GM20431 (cell line): ENCODE results near the gene TMEM240.
"Not testable (repeated sequence)": the region's sequence is repeated elsewhere in the genome, so short reads cannot be mapped to it uniquely, and the experiment has no call there.

Experiments used
- in situ Hi-C: fragments of 300-500 bp; cut with MseI, MboI; formaldehyde crosslinking; loops from one replicate; pipeline ENCODE4 v1.15.0; 2020; ENCODE audit warnings: low sequenced_read_pairs; ENCODE audit not compliant: unreplicated experiment

The TMEM240 gene

GRCh38 chr1:1541956-1542765, 1.7 kb upstream of the TMEM240 start:
- in situ Hi-C loops = no loop called here

GRCh38 chr1:1540818-1541628, 599 bp upstream of the TMEM240 start:
- in situ Hi-C loops = no loop called here

GRCh38 chr1:1539310-1540089, 924 bp downstream of the TMEM240 start:
- in situ Hi-C loops = no loop called here

GRCh38 chr1:1538989-1539309, 1.5 kb downstream of the TMEM240 start:
- in situ Hi-C loops = no loop called here

GRCh38 chr1:1538334-1538733, 2.1 kb downstream of the TMEM240 start:
- in situ Hi-C loops = no loop called here

- in situ Hi-C loops = no loop called here
These were observed 2.7 kb downstream of the TMEM240 start for GRCh38 chr1:1537626-1538250.

- in situ Hi-C loops = no loop called here
These were observed 3.4 kb downstream of the TMEM240 start for GRCh38 chr1:1536938-1537546.

- in situ Hi-C loops = no loop called here
These were observed 4.1 kb downstream of the TMEM240 start for GRCh38 chr1:1536019-1536937.

- in situ Hi-C loops = no loop called here
These were observed 5.0 kb downstream of the TMEM240 start for GRCh38 chr1:1535201-1536018.

GRCh38 chr1:1534401-1535154, 5.8 kb downstream of the TMEM240 start:
- in situ Hi-C loops = no loop called here

- in situ Hi-C loops = not testable (repeated sequence)
These were observed 6.5 kb downstream of the TMEM240 start for GRCh38 chr1:1533894-1534291.

- in situ Hi-C loops = not testable (repeated sequence)
These were observed 7.1 kb downstream of the TMEM240 start for GRCh38 chr1:1533176-1533893.

- in situ Hi-C loops = no loop called here
These were observed 8.5 kb downstream of the TMEM240 start for GRCh38 chr1:1531947-1532346.

GRCh38 chr1:1529936-1530335, 10.5 kb downstream of the TMEM240 start:
- in situ Hi-C loops = no loop called here

- in situ Hi-C loops = no loop called here
These were observed 11.1 kb downstream of the TMEM240 start for GRCh38 chr1:1529321-1529720.

GRCh38 chr1:1528301-1529267, 11.8 kb downstream of the TMEM240 start:
- in situ Hi-C loops = no loop called here
